K562 (cell line): ENCODE measurements around the gene CCDC181. TPM values are rescaled to one million over a fixed set of nuclear protein-coding genes. Genes with fewer than 3 reads are reported as not detected.

Experiments
- DACH1 ChIP-seq: fragments of 450-650 bp; IDR thresholded peaks from 2 replicates; pipeline ENCODE4 v1.6.1; 2018; ENCODE audit not compliant: partially characterized antibody
- DNMT1 ChIP-seq: fragments of 450-650 bp; IDR thresholded peaks from 2 replicates; pipeline ENCODE4 v1.6.1; 2016; ENCODE audit warnings: antibody characterized with exemption, mild to moderate bottlenecking
- JUND ChIP-seq, 2 experiments: IDR thresholded peaks; 2 replicates in 1 of 2; 3 replicates in 1 of 2; pipeline ENCODE4 v1.6.1; 2011; ENCODE audit warnings: borderline replicate concordance in 2 of 2, low read depth in 2 of 2, low read length in 2 of 2, improper control_type of control experiment in 1 of 2, missing biosample characterization in 1 of 2, missing genetic modification characterization in 1 of 2, missing genetic modification reagents in 1 of 2
- KAT7 ChIP-seq: sonication (generic); formaldehyde crosslinking; IDR thresholded peaks from 2 replicates; pipeline ENCODE4 v1.8.0; 2022; ENCODE audit warnings: missing genetic modification reagents, mild to moderate bottlenecking, borderline replicate concordance
- NCOA6 ChIP-seq: fragments of 450-650 bp; IDR thresholded peaks from 2 replicates; pipeline ENCODE4 v1.6.1; 2017; ENCODE audit warnings: mild to moderate bottlenecking
- PCBP1 ChIP-seq: fragments of 200-400 bp; formaldehyde crosslinking; IDR thresholded peaks from 2 replicates; pipeline ENCODE4 v1.6.1; 2018; ENCODE audit warnings: mild to moderate bottlenecking, low read depth, low read length; ENCODE audit not compliant: poor library complexity, severe bottlenecking
- PYGO2 ChIP-seq: fragments of 450-650 bp; IDR thresholded peaks from 2 replicates; pipeline ENCODE4 v1.6.1; 2016; ENCODE audit warnings: mild to moderate bottlenecking, missing genetic modification characterization, moderate library complexity, missing compliant biosample characterization
- SMARCA4 ChIP-seq: fragments of 450-650 bp; IDR thresholded peaks from 2 replicates; pipeline ENCODE4 v1.6.1; 2016
- SMC3 ChIP-seq: conservative IDR thresholded peaks from 2 replicates; pipeline ENCODE4 v1.6.1; 2011; ENCODE audit warnings: low read depth, low read length, improper control_type of control experiment; ENCODE audit not compliant: insufficient read depth
- SRSF9 ChIP-seq: fragments of 200-400 bp; formaldehyde crosslinking; IDR thresholded peaks from 2 replicates; pipeline ENCODE4 v1.6.1; 2017; ENCODE audit warnings: low read depth, low read length, borderline replicate concordance
- TAL1 ChIP-seq: fragments of 450-650 bp; IDR thresholded peaks from 2 replicates; pipeline ENCODE4 v1.6.1; 2016; ENCODE audit warnings: mild to moderate bottlenecking
- TCF7L2 ChIP-seq: fragments of 150-350 bp; IDR thresholded peaks from 2 replicates; pipeline ENCODE4 v1.6.1; 2016; ENCODE audit warnings: low read depth, mild to moderate bottlenecking, low read length, moderate library complexity
- ZC3H11A ChIP-seq: IDR thresholded peaks from 2 replicates; pipeline ENCODE4 v1.6.1; 2012; ENCODE audit warnings: low read depth, low read length, improper control_type of control experiment
- ZNF175 ChIP-seq: fragments of 200-800 bp; sonication (Bioruptor generic); IDR thresholded peaks from 2 replicates; pipeline ENCODE4 v1.6.1; 2016; ENCODE audit warnings: low read depth, mild to moderate bottlenecking, missing genetic modification characterization, missing compliant biosample characterization
- ZNF589 ChIP-seq: fragments of 200-800 bp; sonication (Bioruptor generic); IDR thresholded peaks from 2 replicates; pipeline ENCODE4 v1.6.1; 2016; ENCODE audit warnings: low read depth, missing genetic modification characterization, missing compliant biosample characterization
- ZNF644 ChIP-seq: fragments of 200-800 bp; sonication (Bioruptor generic); IDR thresholded peaks from 2 replicates; pipeline ENCODE4 v1.6.1; 2016; ENCODE audit warnings: low read depth, missing genetic modification characterization, missing compliant biosample characterization
- ZNF76 ChIP-seq: fragments of 250-450 bp; sonication (Bioruptor Pico); IDR thresholded peaks from 2 replicates; pipeline ENCODE4 v1.4.0; 2020; ENCODE audit warnings: mild to moderate bottlenecking, moderate library complexity, borderline replicate concordance
- ZNF766 ChIP-seq: fragments of 200-800 bp; sonication (Bioruptor generic); conservative IDR thresholded peaks from 2 replicates; pipeline ENCODE4 v1.6.1; 2016; ENCODE audit warnings: missing genetic modification characterization, missing compliant biosample characterization
- polyA plus RNA-seq, 8 experiments: library from polyadenylated mRNA; depleted of rRNA in 4 of 8; stranded (reverse) in 5 of 8; unstranded in 3 of 8; fragments of >200 nt; fragmentation: Nextera tagmentation in 2 of 8; fragmentation: Illumina TruSeq in 1 of 8; extraction: Ambion mirVana in 2 of 8; extraction: Trizol in 1 of 8; gene quantifications; 2 replicates each; pipeline versions ENCODE4 v1.2.1 to v1.2.3, GENCODE V29; 2011 to 2014; ENCODE audit warnings: inconsistent platforms in 1 of 8, missing spikeins in 1 of 8
- total RNA-seq, 7 experiments: library from RNA; depleted of rRNA in 6 of 7; stranded (reverse); fragments of >200 nt in 6 of 7; fragmentation: Illumina TruSeq in 2 of 7; extraction: Trizol in 2 of 7; gene quantifications; 2 replicates each; pipeline versions ENCODE4 v1.2.1 to v1.2.3, GENCODE V29; 2011 to 2021; ENCODE audit warnings: low replicate concordance in 1 of 7
- TF ChIP-seq, protein P1 (sequence below): fragments of 250-450 bp; sonication (Bioruptor Pico); IDR thresholded peaks from 2 replicates; pipeline ENCODE4 v1.5.0; 2021; ENCODE audit warnings: mild to moderate bottlenecking, borderline replicate concordance
- TF ChIP-seq, protein P2 (sequence below): fragments of 150-350 bp; conservative IDR thresholded peaks from 2 replicates; pipeline ENCODE4 v1.6.1; 2014; ENCODE audit warnings: low read length
- TF ChIP-seq, protein P3 (sequence below): fragments of 450-650 bp; formaldehyde crosslinking; IDR thresholded peaks from 2 replicates; pipeline ENCODE4 v1.4.0; 2020; ENCODE audit warnings: mild to moderate bottlenecking, moderate library complexity

Gene CCDC181
- total and polyA plus RNA-seq, 9 of the 15 experiments (the other 6 are each of a cell fraction or from before 2014, with no cell fraction given), result 0.04 to 0.14 TPM; not detected in 7

DNA sequence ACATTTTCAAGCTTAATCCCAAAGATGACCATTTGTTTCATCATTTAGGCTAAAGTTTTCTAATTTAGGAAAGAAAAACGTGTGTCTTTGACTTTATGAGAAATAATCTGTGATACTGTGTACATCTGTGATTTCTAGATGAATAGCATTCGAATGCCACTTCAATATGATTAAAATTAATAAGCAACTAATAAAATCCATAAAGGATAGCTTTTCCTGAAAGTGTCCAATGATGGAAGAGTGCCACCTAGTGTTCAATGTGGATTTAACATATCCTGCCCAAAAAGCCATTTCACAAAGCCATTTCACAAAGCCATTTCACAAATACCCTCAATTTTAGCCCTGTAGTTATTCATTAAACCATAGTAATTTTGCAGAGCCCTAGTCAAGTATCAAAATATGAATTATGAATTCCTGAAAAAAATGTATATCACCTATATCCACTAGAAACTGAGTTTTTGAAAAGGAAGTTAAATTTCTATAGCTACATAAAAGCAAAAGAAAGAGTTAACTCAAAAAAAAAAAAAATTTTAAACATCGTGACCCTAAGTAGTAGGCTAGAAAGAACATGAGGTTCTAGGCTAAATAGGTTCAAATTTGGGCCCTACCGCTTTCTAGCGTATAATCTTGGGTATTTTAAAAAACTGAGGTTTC is 78.8 kb downstream of the CCDC181 start (continued):
- TF ChIP-seq ZNF766 (CRISPR knock-in tag) (no peak), TAL1 (no peak), ZNF76 (CRISPR knock-in tag) (no peak), ZNF644 (no peak), ZNF175 (CRISPR knock-in tag) (no peak), SRSF9 (no peak), DNMT1 (no peak), TCF7L2 (no peak), NCOA6 (no peak), PCBP1 (no peak), KAT7 (CRISPR knock-in tag) (no peak), DACH1 (peak; percentile 91), ZC3H11A (no peak), ZNF589 (CRISPR knock-in tag) (0 out of 2 replicates have a peak, but pooled peaks have one; percentile 55), SMARCA4 (no peak), PYGO2 (tag) (no peak), SMC3 (peak; percentile 75), JUND (IDR thresholded peaks at IDR 0.05; ENCODE audit: borderline replicate concordance, low read depth, low read length) (0 out of 2 replicates have a peak, but pooled peaks have one; percentile 15), JUND (tag; IDR thresholded peaks at IDR 0.05; ENCODE audit: borderline replicate concordance, low read depth, low read length) (no peak)
- TF ChIP-seq, protein P1, sequence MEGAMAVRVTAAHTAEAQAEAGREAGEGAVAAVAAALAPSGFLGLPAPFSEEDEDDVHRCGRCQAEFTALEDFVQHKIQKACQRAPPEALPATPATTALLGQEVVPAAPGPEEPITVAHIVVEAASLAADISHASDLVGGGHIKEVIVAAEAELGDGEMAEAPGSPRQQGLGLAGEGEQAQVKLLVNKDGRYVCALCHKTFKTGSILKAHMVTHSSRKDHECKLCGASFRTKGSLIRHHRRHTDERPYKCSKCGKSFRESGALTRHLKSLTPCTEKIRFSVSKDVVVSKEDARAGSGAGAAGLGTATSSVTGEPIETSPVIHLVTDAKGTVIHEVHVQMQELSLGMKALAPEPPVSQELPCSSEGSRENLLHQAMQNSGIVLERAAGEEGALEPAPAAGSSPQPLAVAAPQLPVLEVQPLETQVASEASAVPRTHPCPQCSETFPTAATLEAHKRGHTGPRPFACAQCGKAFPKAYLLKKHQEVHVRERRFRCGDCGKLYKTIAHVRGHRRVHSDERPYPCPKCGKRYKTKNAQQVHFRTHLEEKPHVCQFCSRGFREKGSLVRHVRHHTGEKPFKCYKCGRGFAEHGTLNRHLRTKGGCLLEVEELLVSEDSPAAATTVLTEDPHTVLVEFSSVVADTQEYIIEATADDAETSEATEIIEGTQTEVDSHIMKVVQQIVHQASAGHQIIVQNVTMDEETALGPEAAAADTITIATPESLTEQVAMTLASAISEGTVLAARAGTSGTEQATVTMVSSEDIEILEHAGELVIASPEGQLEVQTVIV, result no peak
- TF ChIP-seq, protein P2, sequence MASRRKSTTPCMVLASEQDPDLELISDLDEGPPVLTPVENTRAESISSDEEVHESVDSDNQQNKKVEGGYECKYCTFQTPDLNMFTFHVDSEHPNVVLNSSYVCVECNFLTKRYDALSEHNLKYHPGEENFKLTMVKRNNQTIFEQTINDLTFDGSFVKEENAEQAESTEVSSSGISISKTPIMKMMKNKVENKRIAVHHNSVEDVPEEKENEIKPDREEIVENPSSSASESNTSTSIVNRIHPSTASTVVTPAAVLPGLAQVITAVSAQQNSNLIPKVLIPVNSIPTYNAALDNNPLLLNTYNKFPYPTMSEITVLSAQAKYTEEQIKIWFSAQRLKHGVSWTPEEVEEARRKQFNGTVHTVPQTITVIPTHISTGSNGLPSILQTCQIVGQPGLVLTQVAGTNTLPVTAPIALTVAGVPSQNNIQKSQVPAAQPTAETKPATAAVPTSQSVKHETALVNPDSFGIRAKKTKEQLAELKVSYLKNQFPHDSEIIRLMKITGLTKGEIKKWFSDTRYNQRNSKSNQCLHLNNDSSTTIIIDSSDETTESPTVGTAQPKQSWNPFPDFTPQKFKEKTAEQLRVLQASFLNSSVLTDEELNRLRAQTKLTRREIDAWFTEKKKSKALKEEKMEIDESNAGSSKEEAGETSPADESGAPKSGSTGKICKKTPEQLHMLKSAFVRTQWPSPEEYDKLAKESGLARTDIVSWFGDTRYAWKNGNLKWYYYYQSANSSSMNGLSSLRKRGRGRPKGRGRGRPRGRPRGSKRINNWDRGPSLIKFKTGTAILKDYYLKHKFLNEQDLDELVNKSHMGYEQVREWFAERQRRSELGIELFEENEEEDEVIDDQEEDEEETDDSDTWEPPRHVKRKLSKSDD, result no peak
- TF ChIP-seq, protein P3, sequence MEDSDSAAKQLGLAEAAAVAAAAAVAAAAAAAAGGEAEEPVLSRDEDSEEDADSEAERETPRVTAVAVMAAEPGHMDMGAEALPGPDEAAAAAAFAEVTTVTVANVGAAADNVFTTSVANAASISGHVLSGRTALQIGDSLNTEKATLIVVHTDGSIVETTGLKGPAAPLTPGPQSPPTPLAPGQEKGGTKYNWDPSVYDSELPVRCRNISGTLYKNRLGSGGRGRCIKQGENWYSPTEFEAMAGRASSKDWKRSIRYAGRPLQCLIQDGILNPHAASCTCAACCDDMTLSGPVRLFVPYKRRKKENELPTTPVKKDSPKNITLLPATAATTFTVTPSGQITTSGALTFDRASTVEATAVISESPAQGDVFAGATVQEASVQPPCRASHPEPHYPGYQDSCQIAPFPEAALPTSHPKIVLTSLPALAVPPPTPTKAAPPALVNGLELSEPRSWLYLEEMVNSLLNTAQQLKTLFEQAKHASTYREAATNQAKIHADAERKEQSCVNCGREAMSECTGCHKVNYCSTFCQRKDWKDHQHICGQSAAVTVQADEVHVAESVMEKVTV, result peak; percentile 87
